SK-N-MC (cell line): Measurements from ENCODE around the gene SUSD4.

ENCODE experiments used
- EZH2 ChIP-seq: fragments of 200-600 bp; sonication (generic); IDR thresholded peaks from one replicate; pipeline ENCODE4 v1.6.1; 2017; ENCODE audit warnings: antibody characterized with exemption
- FOXP2 ChIP-seq: optimal IDR thresholded peaks from 2 replicates; pipeline ENCODE3; 2011; ENCODE audit warnings: mild to moderate bottlenecking, moderate library complexity; ENCODE audit not compliant: insufficient read depth; ENCODE audit errors: extremely low read length, control extremely low read depth
- POLR2AphosphoS5 ChIP-seq: IDR thresholded peaks from 2 replicates; pipeline ENCODE4 v1.6.1; 2012; ENCODE audit warnings: mild to moderate bottlenecking, low read depth, low read length, borderline replicate concordance

GRCh38 chr1:223222377-223222776, 141.6 kb downstream of the SUSD4 start:
- TF ChIP-seq POLR2AphosphoS5 (no peak), EZH2 (no peak), FOXP2 (no peak)
